H1 (cell line): ENCODE data around the gene ZMYM3. TPM values are rescaled to one million over a fixed set of nuclear protein-coding genes. Genes with fewer than 3 reads are reported as not detected.

ENCODE experiments used
- CHD7 ChIP-seq: fragments of 300-600 bp; sonication (generic); IDR thresholded peaks from 2 replicates; pipeline ENCODE4 v1.7.1; 2012; ENCODE audit warnings: low read length, moderate library complexity, mild to moderate bottlenecking, inconsistent platforms; ENCODE audit not compliant: insufficient replicate concordance
- POLR2AphosphoS5 ChIP-seq: IDR thresholded peaks from 2 replicates; pipeline ENCODE4 v1.6.1; 2011; ENCODE audit warnings: low read depth, low read length
- polyA plus RNA-seq, 7 experiments: library from polyadenylated mRNA; depleted of rRNA in 3 of 7; stranded (reverse) in 5 of 7; unstranded in 2 of 7; fragments of >200 nt in 5 of 7; fragments of 200-250 nt in 2 of 7; gene quantifications; 1 replicate in 5 of 7; 2 replicates in 1 of 7; 4 replicates in 1 of 7; pipeline versions ENCODE4 v1.2.1 to v1.2.3, GENCODE V29; 2011 to 2013; ENCODE audit warnings: missing spikeins in 2 of 7, mixed read lengths in 2 of 7
- total RNA-seq: library from RNA; stranded (reverse); fragmentation: NEBNext Ultra II Directional; extraction: Animal tissue kit (Norgen Biotek cat#: 25700); gene quantifications from 2 replicates; pipeline ENCODE4 v1.2.1, GENCODE V29; 2021
- TF ChIP-seq, protein P1 (sequence below), 3 experiments: IDR thresholded peaks; 1 replicate in 2 of 3; 2 replicates in 1 of 3; pipeline versions ENCODE4 v1.5.1 to v1.6.1; 2011; ENCODE audit warnings: low read length in 3 of 3, mild to moderate bottlenecking in 3 of 3, inconsistent platforms in 2 of 3, low read depth in 1 of 3, moderate library complexity in 1 of 3; ENCODE audit not compliant: insufficient read depth in 1 of 3; ENCODE audit errors: control extremely low read depth in 1 of 3

The ZMYM3 gene
- total and polyA plus RNA-seq, 2 of the 8 experiments (the other 6 are each of a cell fraction or from before 2014, with no cell fraction given), result 56.7 to 82.0 TPM

DNA sequence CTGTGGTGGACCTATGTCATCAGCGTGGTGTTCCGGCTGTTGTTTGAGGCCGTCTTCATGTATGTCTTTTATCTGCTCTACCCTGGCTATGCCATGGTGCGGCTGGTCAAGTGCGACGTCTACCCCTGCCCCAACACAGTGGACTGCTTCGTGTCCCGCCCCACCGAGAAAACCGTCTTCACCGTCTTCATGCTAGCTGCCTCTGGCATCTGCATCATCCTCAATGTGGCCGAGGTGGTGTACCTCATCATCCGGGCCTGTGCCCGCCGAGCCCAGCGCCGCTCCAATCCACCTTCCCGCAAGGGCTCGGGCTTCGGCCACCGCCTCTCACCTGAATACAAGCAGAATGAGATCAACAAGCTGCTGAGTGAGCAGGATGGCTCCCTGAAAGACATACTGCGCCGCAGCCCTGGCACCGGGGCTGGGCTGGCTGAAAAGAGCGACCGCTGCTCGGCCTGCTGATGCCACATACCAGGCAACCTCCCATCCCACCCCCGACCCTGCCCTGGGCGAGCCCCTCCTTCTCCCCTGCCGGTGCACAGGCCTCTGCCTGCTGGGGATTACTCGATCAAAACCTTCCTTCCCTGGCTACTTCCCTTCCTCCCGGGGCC, 29.7 kb downstream of the ZMYM3 start (continued):
- TF ChIP-seq CHD7 (no peak), POLR2AphosphoS5 (no peak)
- TF ChIP-seq, protein P1, sequence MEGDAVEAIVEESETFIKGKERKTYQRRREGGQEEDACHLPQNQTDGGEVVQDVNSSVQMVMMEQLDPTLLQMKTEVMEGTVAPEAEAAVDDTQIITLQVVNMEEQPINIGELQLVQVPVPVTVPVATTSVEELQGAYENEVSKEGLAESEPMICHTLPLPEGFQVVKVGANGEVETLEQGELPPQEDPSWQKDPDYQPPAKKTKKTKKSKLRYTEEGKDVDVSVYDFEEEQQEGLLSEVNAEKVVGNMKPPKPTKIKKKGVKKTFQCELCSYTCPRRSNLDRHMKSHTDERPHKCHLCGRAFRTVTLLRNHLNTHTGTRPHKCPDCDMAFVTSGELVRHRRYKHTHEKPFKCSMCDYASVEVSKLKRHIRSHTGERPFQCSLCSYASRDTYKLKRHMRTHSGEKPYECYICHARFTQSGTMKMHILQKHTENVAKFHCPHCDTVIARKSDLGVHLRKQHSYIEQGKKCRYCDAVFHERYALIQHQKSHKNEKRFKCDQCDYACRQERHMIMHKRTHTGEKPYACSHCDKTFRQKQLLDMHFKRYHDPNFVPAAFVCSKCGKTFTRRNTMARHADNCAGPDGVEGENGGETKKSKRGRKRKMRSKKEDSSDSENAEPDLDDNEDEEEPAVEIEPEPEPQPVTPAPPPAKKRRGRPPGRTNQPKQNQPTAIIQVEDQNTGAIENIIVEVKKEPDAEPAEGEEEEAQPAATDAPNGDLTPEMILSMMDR (IDR thresholded peaks at IDR 0.05; ENCODE audit: control extremely low read depth in 1 of 3, insufficient read depth in 1 of 3, low read depth in 1 of 3, low read length in 3 of 3), result no peak
